ENCODE data around the gene MAP2K4. TPM values are rescaled to one million over a fixed set of nuclear protein-coding genes. Genes with fewer than 3 reads are reported as not detected.

Gene MAP2K4
- total and polyA plus RNA-seq, 2 of the 4 experiments (the other 2 are of a cell fraction), result 14.5 to 32.6 TPM

GRCh38 chr17:12095522-12095921, 74.8 kb downstream of the MAP2K4 start:
- no peak overlapping the region for H3K4me2 ChIP-seq (ENCODE audit: low read depth, low read length)
- H2AFZ ChIP-seq (replicated peaks; ENCODE audit: low read length, poor library complexity), result no peak overlapping the region
- TF ChIP-seq MAFK (IDR thresholded peaks at IDR 0.05; ENCODE audit: low read depth, low read length) (peak; percentile 56), POLR2A (IDR thresholded peaks at IDR 0.05; ENCODE audit: low read depth, low read length) (no peak)
- peaks cover 3% of the 10 kb centered on the region for H3K9me1 ChIP-seq (ENCODE audit: insufficient read depth, low read length)
- in situ Hi-C loops (cut with MboI; ENCODE audit: low sequenced_read_pairs), result no loop called here
- POLR2A ChIA-PET (ENCODE audit: unreplicated experiment), result no interaction called here
- BruUV-seq (replicated peaks), result no TSS peak
- H2AK5ac ChIP-seq (ENCODE audit: low read depth, low read length), result no peak overlapping the region
- H3K79me1 ChIP-seq (ENCODE audit: low read depth in 1 of 2, low read length in 2 of 2), result peaks cover 28 to 30% of the 10 kb centered on the region in 2 experiments
- H3K9ac ChIP-seq (ENCODE audit: low read depth, low read length), result no peak overlapping the region
- H2BK20ac ChIP-seq (ENCODE audit: low read depth, low read length), result no peak overlapping the region
- no peak overlapping the region for H2AK9ac ChIP-seq (replicated peaks; ENCODE audit: low read depth, low read length, poor library complexity)
- no peak overlapping the region for H3K4ac ChIP-seq (ENCODE audit: low read depth, low read length)
- no peak overlapping the region for H3K14ac ChIP-seq (replicated peaks; ENCODE audit: low read depth, low read length)
- no peak overlapping the region for H3K27ac ChIP-seq (ENCODE audit: insufficient read depth, low read length)
- no peak overlapping the region for H2BK15ac ChIP-seq (ENCODE audit: low read depth, low read length)
- no peak overlapping the region for H3K23ac ChIP-seq (ENCODE audit: low read depth, low read length)
- DNase-seq (no peak), ATAC-seq (ENCODE audit: low read depth) (no peak)
- H3K4me1 ChIP-seq (ENCODE audit: control insufficient read depth, insufficient read depth, low read length), result peaks cover 3% of the 10 kb centered on the region; the same call in 1 of the 2 replicates
- no peak overlapping the region for H4K8ac ChIP-seq (ENCODE audit: low read depth in 2 of 2, low read length in 2 of 2)
- H3K9me3 ChIP-seq (ENCODE audit: control insufficient read depth, insufficient read depth, low read length), result no peaks in the 10 kb centered on the region
- no peak overlapping the region for H4K5ac ChIP-seq (ENCODE audit: low read depth, low read length)
- no peak overlapping the region for H2BK120ac ChIP-seq (ENCODE audit: low read depth, low read length)
- 100% methylated on average over 1 of the region's 5 CpGs; no CpG with 5 or more reads in 1 of the 2 experiments for WGBS, 2 experiments (ENCODE audit: extremely low coverage in 2 of 2, insufficient read length in 1 of 2)
- H3K18ac ChIP-seq (ENCODE audit: low read depth, low read length), result no peak overlapping the region
- CTCF ChIA-PET, result interaction anchor here (0.9 kb wide), 1 partner anchor 13 kb away, joined by 3 read pairs; no protein-coding TSS in a partner anchor
- H3K56ac ChIP-seq (ENCODE audit: extremely low read depth, insufficient read depth, low read length), result no peak overlapping the region
- intact Hi-C loops (cut with micrococcal nuclease), result no loop called here
- no peak overlapping the region for H4K91ac ChIP-seq (ENCODE audit: insufficient read depth, low read depth, low read length)
- no peaks in the 10 kb centered on the region for H4K20me1 ChIP-seq (ENCODE audit: insufficient read depth, low read length)
- H3K27me3 ChIP-seq (ENCODE audit: control insufficient read depth, insufficient read depth, low read length), result no peaks in the 10 kb centered on the region
- dilution Hi-C loops (cut with HindIII; ENCODE audit: low sequenced_read_pairs, unreplicated experiment), result no loop called here
- no peak overlapping the region for H3K4me3 ChIP-seq (ENCODE audit: insufficient read depth, low read depth, low read length)
- H2BK5ac ChIP-seq (ENCODE audit: low read depth, low read length, poor library complexity, severe bottlenecking), result no peak overlapping the region
- H3K36me3 ChIP-seq (ENCODE audit: control insufficient read depth, insufficient read depth, low read length), result peaks cover 2% of the 10 kb centered on the region; the same call in 1 of the 2 replicates

Measured in IMR-90 (cell line).